ENCODE data around the gene UMPS. TPM values are rescaled to one million over a fixed set of nuclear protein-coding genes. Genes with fewer than 3 reads are reported as not detected.

UMPS gene
- total and polyA plus RNA-seq, 2 experiments from 2014 or later, result 44.1 to 48.8 TPM

DNA sequence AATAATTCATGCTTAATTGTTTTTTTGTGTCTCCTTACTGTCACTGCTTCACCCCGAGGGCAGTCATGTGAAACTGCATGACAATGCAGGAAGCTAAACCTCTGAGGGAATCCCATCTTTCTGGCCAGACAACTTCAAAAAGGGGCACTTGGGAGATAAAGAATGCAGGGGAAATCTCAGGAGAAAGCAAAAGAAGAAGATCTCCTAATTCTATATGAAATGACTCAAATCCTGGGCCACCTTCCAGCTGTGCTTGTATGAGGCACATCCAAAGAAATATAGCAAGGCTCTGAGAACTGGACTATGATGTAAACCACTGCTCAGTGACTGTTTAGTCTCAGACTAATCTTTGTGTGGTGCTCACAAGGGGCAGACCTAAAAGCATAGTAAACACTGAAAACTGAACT is 22.6 kb upstream of the UMPS start:
- Histone ChIP-seq H3K4me2 (peak overlapping the region; percentile 17; the same call in 1 of the 2 replicates), H3F3A (replicated peaks; ENCODE audit: low read depth) (no peaks in the 10 kb centered on the region), H3K4me3 (peak overlapping the region; percentile 26), H4K20me1 (replicated peaks; ENCODE audit: insufficient read depth) (no peaks in the 10 kb centered on the region), H3K79me2 (replicated peaks; ENCODE audit: insufficient read depth) (no peaks in the 10 kb centered on the region), H3K36me3 (ENCODE audit: insufficient read depth) (no peaks in the 10 kb centered on the region), H3K27ac (ENCODE audit: low read depth) (no peak overlapping the region), H3K4me1 (ENCODE audit: insufficient read depth) (peaks cover 8% of the 10 kb centered on the region), H2AFZ (no peak overlapping the region), H3K27me3 (ENCODE audit: insufficient read depth) (no peaks in the 10 kb centered on the region), H3K9me2 (ENCODE audit: insufficient read depth) (0 out of 2 replicates have a peak, but pooled peaks cover 3% of the 10 kb centered on the region)
- H3K4me1 Mint-ChIP-seq, result peaks cover 15% of the 10 kb centered on the region
- no peak overlapping the region for H3K4me3 Mint-ChIP-seq
- H3K9me3 Mint-ChIP-seq, result peaks cover 11% of the 10 kb centered on the region; the same call in 1 of the 3 replicates
- ATAC-seq (peak; percentile 77), DNase-seq (ENCODE audit: low spot score) (peak; percentile 66)
- peak overlapping the region; percentile 59; the same call in 1 of the 2 replicates for H3K27ac Mint-ChIP-seq
- H3K27me3 Mint-ChIP-seq (ENCODE audit: insufficient read depth, low read depth, poor library complexity), result peaks cover 7% of the 10 kb centered on the region
- peaks cover 9% of the 10 kb centered on the region; the same call in 2 of the 3 replicates for H3K36me3 Mint-ChIP-seq (ENCODE audit: low read depth)
- no peak for TF ChIP-seq NANOG (IDR thresholded peaks at IDR 0.05; ENCODE audit: borderline replicate concordance)
- TF ChIP-seq, protein P1, sequence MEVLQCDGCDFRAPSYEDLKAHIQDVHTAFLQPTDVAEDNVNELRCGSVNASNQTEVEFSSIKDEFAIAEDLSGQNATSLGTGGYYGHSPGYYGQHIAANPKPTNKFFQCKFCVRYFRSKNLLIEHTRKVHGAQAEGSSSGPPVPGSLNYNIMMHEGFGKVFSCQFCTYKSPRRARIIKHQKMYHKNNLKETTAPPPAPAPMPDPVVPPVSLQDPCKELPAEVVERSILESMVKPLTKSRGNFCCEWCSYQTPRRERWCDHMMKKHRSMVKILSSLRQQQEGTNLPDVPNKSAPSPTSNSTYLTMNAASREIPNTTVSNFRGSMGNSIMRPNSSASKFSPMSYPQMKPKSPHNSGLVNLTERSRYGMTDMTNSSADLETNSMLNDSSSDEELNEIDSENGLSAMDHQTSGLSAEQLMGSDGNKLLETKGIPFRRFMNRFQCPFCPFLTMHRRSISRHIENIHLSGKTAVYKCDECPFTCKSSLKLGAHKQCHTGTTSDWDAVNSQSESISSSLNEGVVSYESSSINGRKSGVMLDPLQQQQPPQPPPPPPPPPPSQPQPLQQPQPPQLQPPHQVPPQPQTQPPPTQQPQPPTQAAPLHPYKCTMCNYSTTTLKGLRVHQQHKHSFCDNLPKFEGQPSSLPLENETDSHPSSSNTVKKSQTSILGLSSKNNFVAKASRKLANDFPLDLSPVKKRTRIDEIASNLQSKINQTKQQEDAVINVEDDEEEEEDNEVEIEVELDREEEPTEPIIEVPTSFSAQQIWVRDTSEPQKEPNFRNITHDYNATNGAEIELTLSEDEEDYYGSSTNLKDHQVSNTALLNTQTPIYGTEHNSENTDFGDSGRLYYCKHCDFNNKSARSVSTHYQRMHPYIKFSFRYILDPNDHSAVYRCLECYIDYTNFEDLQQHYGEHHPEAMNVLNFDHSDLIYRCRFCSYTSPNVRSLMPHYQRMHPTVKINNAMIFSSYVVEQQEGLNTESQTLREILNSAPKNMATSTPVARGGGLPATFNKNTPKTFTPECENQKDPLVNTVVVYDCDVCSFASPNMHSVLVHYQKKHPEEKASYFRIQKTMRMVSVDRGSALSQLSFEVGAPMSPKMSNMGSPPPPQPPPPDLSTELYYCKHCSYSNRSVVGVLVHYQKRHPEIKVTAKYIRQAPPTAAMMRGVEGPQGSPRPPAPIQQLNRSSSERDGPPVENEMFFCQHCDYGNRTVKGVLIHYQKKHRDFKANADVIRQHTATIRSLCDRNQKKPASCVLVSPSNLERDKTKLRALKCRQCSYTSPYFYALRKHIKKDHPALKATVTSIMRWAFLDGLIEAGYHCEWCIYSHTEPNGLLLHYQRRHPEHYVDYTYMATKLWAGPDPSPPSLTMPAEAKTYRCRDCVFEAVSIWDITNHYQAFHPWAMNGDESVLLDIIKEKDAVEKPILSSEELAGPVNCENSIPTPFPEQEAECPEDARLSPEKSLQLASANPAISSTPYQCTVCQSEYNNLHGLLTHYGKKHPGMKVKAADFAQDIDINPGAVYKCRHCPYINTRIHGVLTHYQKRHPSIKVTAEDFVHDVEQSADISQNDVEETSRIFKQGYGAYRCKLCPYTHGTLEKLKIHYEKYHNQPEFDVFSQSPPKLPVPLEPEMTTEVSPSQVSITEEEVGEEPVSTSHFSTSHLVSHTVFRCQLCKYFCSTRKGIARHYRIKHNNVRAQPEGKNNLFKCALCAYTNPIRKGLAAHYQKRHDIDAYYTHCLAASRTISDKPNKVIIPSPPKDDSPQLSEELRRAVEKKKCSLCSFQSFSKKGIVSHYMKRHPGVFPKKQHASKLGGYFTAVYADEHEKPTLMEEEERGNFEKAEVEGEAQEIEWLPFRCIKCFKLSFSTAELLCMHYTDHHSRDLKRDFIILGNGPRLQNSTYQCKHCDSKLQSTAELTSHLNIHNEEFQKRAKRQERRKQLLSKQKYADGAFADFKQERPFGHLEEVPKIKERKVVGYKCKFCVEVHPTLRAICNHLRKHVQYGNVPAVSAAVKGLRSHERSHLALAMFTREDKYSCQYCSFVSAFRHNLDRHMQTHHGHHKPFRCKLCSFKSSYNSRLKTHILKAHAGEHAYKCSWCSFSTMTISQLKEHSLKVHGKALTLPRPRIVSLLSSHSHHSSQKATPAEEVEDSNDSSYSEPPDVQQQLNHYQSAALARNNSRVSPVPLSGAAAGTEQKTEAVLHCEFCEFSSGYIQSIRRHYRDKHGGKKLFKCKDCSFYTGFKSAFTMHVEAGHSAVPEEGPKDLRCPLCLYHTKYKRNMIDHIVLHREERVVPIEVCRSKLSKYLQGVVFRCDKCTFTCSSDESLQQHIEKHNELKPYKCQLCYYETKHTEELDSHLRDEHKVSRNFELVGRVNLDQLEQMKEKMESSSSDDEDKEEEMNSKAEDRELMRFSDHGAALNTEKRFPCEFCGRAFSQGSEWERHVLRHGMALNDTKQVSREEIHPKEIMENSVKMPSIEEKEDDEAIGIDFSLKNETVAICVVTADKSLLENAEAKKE (CRISPR knock-in tag; IDR thresholded peaks at IDR 0.05), result no peak
- no peak for TF ChIP-seq EZH2phosphoT487 (IDR thresholded peaks at IDR 0.05; ENCODE audit: unreplicated experiment)
- TF ChIP-seq, protein P2, sequence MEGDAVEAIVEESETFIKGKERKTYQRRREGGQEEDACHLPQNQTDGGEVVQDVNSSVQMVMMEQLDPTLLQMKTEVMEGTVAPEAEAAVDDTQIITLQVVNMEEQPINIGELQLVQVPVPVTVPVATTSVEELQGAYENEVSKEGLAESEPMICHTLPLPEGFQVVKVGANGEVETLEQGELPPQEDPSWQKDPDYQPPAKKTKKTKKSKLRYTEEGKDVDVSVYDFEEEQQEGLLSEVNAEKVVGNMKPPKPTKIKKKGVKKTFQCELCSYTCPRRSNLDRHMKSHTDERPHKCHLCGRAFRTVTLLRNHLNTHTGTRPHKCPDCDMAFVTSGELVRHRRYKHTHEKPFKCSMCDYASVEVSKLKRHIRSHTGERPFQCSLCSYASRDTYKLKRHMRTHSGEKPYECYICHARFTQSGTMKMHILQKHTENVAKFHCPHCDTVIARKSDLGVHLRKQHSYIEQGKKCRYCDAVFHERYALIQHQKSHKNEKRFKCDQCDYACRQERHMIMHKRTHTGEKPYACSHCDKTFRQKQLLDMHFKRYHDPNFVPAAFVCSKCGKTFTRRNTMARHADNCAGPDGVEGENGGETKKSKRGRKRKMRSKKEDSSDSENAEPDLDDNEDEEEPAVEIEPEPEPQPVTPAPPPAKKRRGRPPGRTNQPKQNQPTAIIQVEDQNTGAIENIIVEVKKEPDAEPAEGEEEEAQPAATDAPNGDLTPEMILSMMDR (conservative IDR thresholded peaks at IDR 0.05; ENCODE audit: low read depth in 2 of 2), result no peak
- TF ChIP-seq, protein P3, sequence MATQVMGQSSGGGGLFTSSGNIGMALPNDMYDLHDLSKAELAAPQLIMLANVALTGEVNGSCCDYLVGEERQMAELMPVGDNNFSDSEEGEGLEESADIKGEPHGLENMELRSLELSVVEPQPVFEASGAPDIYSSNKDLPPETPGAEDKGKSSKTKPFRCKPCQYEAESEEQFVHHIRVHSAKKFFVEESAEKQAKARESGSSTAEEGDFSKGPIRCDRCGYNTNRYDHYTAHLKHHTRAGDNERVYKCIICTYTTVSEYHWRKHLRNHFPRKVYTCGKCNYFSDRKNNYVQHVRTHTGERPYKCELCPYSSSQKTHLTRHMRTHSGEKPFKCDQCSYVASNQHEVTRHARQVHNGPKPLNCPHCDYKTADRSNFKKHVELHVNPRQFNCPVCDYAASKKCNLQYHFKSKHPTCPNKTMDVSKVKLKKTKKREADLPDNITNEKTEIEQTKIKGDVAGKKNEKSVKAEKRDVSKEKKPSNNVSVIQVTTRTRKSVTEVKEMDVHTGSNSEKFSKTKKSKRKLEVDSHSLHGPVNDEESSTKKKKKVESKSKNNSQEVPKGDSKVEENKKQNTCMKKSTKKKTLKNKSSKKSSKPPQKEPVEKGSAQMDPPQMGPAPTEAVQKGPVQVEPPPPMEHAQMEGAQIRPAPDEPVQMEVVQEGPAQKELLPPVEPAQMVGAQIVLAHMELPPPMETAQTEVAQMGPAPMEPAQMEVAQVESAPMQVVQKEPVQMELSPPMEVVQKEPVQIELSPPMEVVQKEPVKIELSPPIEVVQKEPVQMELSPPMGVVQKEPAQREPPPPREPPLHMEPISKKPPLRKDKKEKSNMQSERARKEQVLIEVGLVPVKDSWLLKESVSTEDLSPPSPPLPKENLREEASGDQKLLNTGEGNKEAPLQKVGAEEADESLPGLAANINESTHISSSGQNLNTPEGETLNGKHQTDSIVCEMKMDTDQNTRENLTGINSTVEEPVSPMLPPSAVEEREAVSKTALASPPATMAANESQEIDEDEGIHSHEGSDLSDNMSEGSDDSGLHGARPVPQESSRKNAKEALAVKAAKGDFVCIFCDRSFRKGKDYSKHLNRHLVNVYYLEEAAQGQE (IDR thresholded peaks at IDR 0.05; ENCODE audit: unreplicated experiment), result no peak
- no peak for TF ChIP-seq ZNF331 (CRISPR knock-in tag; IDR thresholded peaks at IDR 0.05; ENCODE audit: low read depth)

Data from GM23338 (cell line).